Measurements from ENCODE around the gene RAD51B. TPM values are rescaled to one million over a fixed set of nuclear protein-coding genes. Genes with fewer than 3 reads are reported as not detected.
"Not testable (repeated sequence)": the region's sequence is repeated elsewhere in the genome, so short reads cannot be mapped to it uniquely, and the experiment has no call there.

RAD51B gene
- total RNA-seq, 4 donors from 2014 or later = 12.6 to 26.4 (median 16.7) TPM

DNA sequence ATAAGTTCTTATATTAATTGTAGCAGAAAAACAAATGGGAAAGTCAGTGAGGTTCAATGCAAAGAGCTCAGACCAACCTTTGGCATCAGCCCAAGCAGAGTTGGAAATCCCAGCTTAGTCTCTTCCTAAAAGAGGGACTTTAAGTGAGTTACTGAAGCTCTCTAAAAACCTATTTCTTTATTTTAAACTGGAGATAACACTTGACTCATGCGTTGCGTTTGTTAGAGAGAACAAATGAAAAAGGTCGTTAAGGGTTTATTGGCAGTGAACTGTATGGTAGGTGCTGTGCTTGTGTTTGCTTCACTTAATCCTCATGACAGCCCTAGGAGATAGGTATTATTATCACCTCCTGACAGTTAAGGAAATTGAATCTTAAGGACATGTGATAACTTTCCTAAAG lies 396.5 kb downstream of the RAD51B start:
- peaks cover 0 to 43% (median 8%) of the 10 kb centered on the region in 4 donors for H3K4me1 ChIP-seq
- no peak for TF ChIP-seq POLR2A (IDR thresholded peaks at IDR 0.05)
- TF ChIP-seq EP300 (IDR thresholded peaks at IDR 0.05) = no peak
- TF ChIP-seq, protein P1, sequence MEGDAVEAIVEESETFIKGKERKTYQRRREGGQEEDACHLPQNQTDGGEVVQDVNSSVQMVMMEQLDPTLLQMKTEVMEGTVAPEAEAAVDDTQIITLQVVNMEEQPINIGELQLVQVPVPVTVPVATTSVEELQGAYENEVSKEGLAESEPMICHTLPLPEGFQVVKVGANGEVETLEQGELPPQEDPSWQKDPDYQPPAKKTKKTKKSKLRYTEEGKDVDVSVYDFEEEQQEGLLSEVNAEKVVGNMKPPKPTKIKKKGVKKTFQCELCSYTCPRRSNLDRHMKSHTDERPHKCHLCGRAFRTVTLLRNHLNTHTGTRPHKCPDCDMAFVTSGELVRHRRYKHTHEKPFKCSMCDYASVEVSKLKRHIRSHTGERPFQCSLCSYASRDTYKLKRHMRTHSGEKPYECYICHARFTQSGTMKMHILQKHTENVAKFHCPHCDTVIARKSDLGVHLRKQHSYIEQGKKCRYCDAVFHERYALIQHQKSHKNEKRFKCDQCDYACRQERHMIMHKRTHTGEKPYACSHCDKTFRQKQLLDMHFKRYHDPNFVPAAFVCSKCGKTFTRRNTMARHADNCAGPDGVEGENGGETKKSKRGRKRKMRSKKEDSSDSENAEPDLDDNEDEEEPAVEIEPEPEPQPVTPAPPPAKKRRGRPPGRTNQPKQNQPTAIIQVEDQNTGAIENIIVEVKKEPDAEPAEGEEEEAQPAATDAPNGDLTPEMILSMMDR (IDR thresholded peaks at IDR 0.05) = no peak
- no peaks in the 10 kb centered on the region for H3K27me3 ChIP-seq
- H3K27ac ChIP-seq = no peak overlapping the region
- 77 to 87% methylated on average over 3 of the region's 3 CpGs for WGBS, 2 donors
- H3K9me3 ChIP-seq = no peaks in the 10 kb centered on the region
- H3K4me3 ChIP-seq = no peak overlapping the region
- no peak for DNase-seq (ENCODE audit: low spot score in 2 of 2)
- no peaks in the 10 kb centered on the region for H3K36me3 ChIP-seq

DNA sequence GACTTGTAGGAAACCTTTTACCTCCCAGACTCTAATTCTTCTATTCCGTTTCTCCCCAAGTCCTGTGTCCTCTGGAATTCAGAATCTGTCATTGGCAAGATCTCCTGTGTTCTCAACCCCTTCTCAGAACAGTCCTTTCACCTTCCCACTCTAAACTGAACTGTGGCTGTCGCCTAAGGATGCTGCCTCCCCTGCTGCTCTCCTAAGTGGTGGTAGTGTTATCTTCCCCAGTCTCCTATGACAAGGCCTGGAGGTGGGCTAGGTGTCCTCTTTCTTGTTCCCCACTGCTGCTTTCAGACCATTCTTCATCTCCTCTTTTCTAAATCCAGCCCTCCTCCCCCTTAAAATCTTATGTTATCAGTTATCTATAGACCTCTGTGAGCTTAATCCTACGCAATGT lies 397.4 kb downstream of the RAD51B start:
- no peak for DNase-seq (ENCODE audit: low spot score in 2 of 2)
- Histone ChIP-seq H3K36me3 (no peaks in the 10 kb centered on the region), H3K27ac (no peak overlapping the region), H3K27me3 (no peaks in the 10 kb centered on the region), H3K4me1 (peaks cover 0 to 34% (median 4%) of the 10 kb centered on the region in 4 donors), H3K9me3 (no peaks in the 10 kb centered on the region), H3K4me3 (no peak overlapping the region)
- no peak for TF ChIP-seq POLR2A (IDR thresholded peaks at IDR 0.05)
- TF ChIP-seq, protein P1 (IDR thresholded peaks at IDR 0.05) = no peak
- no peak for TF ChIP-seq EP300 (IDR thresholded peaks at IDR 0.05)
- WGBS, 2 donors = 96 to 99% methylated on average over 3 of the region's 3 CpGs

DNA sequence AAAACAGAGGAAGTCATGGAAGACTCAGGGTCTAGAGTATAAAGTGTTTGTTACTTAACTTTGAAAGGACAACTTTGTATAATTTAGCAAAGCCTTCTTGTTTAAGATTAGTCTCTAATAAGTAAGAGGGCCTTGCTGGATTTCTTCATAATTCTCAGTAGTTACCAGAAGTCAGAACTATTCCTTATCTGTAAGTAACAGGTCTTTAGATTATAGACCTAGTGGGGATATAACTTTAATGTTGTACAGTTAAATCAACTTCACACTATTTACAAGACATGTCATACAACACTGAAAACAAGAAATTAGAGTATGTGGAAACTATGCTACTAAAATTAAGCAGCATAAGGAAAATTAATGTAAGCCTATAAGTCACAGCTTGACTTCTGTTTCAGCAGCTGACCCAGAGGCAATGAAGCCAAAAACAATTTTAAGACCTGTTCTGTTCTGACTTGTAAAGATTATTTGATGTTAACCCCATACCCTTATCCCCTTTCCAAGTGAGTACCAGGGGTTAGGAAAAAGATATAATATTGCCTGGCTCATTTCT lies 398.3 kb downstream of the RAD51B start:
- Histone ChIP-seq H3K36me3 (no peaks in the 10 kb centered on the region), H3K4me3 (no peak overlapping the region)

DNA sequence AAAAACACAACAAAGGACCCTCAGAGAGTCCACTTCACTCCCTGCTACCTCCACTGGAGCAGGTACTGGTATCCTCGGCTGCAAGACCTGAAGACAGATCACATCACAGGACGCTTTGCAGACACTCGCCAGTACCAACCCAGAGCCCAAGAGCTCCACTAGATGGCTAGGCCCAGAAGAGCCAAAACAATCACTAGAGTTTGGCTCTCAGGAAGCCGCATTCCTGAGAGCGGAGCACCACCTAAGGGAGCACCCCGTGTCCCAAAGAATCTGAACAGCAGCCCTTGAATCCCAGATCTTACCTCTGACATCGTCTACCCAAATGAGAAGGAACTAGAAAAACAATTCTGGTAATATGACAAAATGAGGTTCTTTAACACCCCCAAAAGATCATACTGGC lies 399.8 kb downstream of the RAD51B start:
- TF ChIP-seq EP300 (IDR thresholded peaks at IDR 0.05) = no peak
- TF ChIP-seq, protein P1 (IDR thresholded peaks at IDR 0.05) = no peak
- no peak for TF ChIP-seq POLR2A (IDR thresholded peaks at IDR 0.05)
- Histone ChIP-seq H3K4me1 (peaks cover 0 to 17% (median 3%) of the 10 kb centered on the region in 4 donors), H3K27me3 (no peaks in the 10 kb centered on the region), H3K27ac (no peak overlapping the region), H3K9me3 (no peaks in the 10 kb centered on the region), H3K4me3 (no peak overlapping the region), H3K36me3 (no peaks in the 10 kb centered on the region)
- 89 to 97% methylated on average over 7 of the region's 7 CpGs for WGBS, 2 donors
- DNase-seq (ENCODE audit: low spot score in 2 of 2) = no peak

More for the DNA sequence above, 398.3 kb downstream of the RAD51B start:
- no peaks in the 10 kb centered on the region for H3K9me3 ChIP-seq
- no peak overlapping the region for H3K27ac ChIP-seq
- TF ChIP-seq, protein P1 (IDR thresholded peaks at IDR 0.05) = no peak
- no peak for TF ChIP-seq POLR2A (IDR thresholded peaks at IDR 0.05)
- no peak for TF ChIP-seq EP300 (IDR thresholded peaks at IDR 0.05)
- peaks cover 0 to 26% (median 4%) of the 10 kb centered on the region in 4 donors for H3K4me1 ChIP-seq
- no peaks in the 10 kb centered on the region for H3K27me3 ChIP-seq
- no peak for DNase-seq (ENCODE audit: low spot score in 2 of 2)

DNA sequence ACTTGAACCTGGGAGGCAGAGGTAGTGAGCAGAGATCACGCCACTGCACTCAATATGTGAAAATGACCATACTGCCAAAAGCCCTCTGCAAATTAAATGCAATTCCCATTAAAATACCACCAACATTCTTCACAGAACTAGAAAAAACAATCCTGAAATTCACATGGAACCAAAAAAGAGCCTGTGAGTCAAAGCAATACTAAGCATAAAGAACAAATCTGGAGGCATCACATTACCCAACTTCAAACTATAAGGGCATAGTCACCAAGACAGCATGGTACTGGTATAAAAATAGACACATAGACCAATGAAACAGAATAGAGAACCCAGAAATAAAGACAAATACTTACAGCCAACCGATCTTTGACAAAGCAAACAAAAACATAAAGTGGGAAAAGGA lies 401.5 kb downstream of the RAD51B start:
- 89 to 92% methylated on average over 2 of the region's 2 CpGs for WGBS, 2 donors
- not testable (repeated sequence) for H3K4me1 ChIP-seq; DNase-seq (ENCODE audit: low spot score in 2 of 2); H3K4me3 ChIP-seq; H3K27me3 ChIP-seq; H3K27ac ChIP-seq; H3K9me3 ChIP-seq; H3K36me3 ChIP-seq

DNA sequence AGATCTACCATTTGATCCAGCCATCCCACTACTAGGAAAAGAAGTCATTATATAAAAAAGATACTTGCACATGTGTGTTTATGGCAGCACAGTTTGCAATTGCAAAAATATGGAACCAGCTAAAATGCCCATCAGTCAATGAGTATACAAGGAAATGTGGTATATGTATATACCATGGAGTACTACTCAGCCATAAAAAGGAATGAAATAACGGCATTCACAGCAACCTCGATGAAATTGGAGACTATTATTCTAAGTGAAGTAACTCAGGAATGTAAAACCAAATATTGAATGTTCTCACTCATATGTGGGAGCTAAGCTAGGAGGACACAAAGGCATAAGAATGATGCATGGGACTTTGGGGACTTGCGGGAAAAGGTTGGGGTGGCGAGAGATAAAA lies 402.6 kb downstream of the RAD51B start:
- Histone ChIP-seq H3K4me1 (no peaks in the 10 kb centered on the region), H3K9me3 (no peaks in the 10 kb centered on the region), H3K4me3 (no peak overlapping the region), H3K36me3 (no peaks in the 10 kb centered on the region), H3K27ac (no peak overlapping the region), H3K27me3 (no peaks in the 10 kb centered on the region)
- WGBS, 2 donors = 96% methylated on average over 4 of the region's 4 CpGs
- no peak for DNase-seq (ENCODE audit: low spot score in 2 of 2)
- TF ChIP-seq POLR2A (IDR thresholded peaks at IDR 0.05) (no peak), EP300 (IDR thresholded peaks at IDR 0.05) (no peak)
- TF ChIP-seq, protein P1 (IDR thresholded peaks at IDR 0.05) = no peak

Data from tibial nerve (tissue), 4 donors.